Limb (tissue), 2 donors: ENCODE measurements around the gene NOS3.
A peak's percentile ranks its signal among the peaks of the same experiment; 100 is the strongest.

Experiments used
- DNase-seq, 2 donors: peaks; one replicate each; pipeline ENCODE4 v3.0.0-alpha.2; 2016; ENCODE audit errors: extremely low spot score in 2 of 2

NOS3 gene

GRCh38 chr7:150977382-150978125 is 13.3 kb upstream of the NOS3 start:
- DNase-seq = peak in 1 of 2 donors; percentile 62

DNA sequence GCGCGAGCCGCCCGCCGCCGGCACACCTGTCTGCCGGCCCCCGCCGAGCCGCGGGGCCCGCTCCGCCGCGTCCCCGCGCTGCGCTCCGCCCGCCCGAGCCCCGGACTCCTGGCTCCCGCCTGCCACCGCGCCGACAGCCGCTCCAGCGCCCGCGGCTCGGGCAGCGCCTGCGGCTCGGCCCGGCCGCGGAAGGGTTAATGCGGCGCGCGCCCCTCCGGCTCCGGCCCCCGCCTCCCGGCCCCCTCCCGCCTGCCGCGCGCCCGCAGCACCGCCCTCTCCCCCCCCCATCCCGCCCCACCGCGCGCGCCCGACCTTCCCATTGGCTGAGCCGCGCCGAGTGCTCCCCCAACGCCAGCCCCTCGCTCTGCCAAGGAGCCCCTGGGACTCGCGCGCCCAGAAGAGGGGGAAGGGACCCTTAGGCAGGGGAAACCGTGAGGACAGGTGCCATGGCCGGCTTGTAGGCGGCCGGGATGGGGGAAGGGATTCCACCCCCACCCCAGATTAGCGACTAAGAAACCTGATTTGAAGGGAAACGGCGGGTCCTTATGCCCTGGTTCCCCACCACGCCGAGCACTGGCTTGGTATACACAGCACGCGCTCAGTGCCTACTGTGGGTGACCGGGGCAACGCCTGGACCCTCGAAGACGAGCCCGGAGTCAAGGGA is 12.6 kb upstream of the NOS3 start, which contains the start of gene KCNH2:
Gene KCNH2 (minus strand): TSS at position 196 of the 664 bp plus-strand sequence. CDS start 408 bp downstream, outside the sequence.
- DNase-seq = peak; percentile 60 to 91

DNA sequence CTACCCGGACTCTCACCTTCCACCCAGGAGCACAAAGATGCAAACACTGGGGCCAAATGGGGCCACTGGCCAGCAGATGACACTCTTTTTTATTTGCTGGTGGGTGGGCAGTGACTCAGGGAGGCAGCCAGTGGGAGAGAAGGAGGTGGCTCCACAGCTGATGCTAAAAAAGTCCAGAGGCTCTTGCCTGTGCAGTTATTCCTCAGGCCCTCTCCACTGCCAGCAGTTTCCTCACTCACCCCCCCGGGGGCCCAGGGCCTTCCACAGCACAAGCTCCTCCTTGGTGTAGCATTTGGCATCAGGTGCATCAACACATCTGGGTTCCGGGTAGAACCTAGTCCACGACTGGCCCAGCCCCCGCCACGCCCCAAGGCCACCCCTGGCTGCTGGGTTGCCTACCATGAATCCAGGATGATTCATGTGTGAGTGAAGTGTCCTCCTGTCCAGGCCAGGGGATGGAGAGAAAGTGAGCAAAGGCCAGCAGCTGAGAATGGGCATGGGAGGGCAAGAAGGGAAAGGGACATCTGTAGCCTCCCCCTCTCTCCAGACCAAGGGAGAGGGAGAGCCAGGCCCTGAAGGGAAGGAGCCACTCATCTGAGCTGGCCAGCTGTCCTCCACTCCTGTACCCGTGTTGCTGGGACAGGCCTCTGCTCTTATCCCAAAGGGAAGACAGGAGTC is 11.0 kb upstream of the NOS3 start:
- DNase-seq = no peak

GRCh38 chr7:150980663-150981062 is 10.2 kb upstream of the NOS3 start:
- no peak for DNase-seq

GRCh38 chr7:150981644-150982043 is 9.2 kb upstream of the NOS3 start:
- DNase-seq = no peak

DNA sequence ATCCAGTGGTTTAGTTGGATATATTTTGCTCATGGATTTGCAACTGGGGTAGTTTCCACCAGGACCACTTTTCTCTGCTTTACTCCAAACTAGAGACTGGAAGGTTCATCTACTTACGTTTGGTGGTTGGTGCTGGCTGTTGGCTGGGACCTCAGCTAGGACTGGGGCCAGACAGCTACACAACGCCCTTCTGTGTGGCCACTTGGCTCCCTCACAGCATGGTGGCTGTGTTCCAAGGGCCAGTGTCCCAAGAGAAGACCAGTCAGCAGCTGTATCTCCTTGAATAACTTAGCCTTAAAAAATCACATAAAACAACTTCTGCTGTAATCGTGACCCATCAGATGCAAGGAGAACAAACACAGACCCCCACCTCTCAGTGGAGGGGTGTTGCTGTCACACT is 8.5 kb upstream of the NOS3 start:
- no peak for DNase-seq

DNA sequence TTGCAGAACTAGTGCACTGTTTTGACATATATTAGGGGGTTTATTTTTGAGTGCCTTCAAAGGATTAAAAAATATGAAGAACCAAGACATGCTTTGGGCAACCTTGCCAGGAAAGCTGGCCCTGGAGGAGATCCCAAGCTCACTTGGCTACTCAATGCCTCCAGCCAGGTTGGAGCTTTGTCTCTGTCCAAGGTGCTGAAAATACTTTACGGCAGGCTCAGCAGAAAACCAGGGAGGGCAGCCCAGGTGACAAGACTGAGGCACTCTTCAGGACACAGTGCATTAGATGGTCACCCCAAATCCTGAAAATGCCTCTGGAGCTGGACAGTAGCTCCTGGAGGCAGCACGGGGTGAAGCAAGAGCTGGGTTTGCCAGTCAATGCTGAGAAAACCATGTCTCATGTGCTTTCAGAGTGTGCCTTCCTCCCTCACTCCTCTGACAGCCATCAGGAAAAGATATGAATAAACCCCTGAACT is 6.9 kb upstream of the NOS3 start:
- no peak for DNase-seq

DNA sequence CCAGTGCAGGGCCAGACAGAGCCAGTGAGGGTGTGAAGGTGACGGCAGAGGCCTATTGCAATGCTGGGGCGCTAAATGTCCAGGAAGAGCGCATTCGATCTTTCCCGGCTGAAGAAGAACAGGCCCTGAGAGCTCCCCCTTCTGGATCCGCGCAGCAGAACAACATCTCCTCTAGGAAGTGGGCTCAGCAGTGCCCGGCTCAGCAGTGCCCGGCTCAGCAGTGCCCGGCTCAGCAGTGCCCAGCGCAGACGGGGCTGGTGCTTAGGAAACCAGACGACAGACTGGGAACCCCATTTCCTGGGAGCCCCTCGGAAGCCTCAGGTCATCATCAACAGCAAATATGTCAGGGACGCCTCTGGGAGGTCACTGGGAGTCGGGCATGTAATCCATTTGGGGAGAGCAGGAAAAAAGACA is 4.7 kb upstream of the NOS3 start:
- peak in 1 of 2 donors; percentile 78 for DNase-seq

GRCh38 chr7:150986556-150986955 is 4.3 kb upstream of the NOS3 start:
- DNase-seq = no peak

DNA sequence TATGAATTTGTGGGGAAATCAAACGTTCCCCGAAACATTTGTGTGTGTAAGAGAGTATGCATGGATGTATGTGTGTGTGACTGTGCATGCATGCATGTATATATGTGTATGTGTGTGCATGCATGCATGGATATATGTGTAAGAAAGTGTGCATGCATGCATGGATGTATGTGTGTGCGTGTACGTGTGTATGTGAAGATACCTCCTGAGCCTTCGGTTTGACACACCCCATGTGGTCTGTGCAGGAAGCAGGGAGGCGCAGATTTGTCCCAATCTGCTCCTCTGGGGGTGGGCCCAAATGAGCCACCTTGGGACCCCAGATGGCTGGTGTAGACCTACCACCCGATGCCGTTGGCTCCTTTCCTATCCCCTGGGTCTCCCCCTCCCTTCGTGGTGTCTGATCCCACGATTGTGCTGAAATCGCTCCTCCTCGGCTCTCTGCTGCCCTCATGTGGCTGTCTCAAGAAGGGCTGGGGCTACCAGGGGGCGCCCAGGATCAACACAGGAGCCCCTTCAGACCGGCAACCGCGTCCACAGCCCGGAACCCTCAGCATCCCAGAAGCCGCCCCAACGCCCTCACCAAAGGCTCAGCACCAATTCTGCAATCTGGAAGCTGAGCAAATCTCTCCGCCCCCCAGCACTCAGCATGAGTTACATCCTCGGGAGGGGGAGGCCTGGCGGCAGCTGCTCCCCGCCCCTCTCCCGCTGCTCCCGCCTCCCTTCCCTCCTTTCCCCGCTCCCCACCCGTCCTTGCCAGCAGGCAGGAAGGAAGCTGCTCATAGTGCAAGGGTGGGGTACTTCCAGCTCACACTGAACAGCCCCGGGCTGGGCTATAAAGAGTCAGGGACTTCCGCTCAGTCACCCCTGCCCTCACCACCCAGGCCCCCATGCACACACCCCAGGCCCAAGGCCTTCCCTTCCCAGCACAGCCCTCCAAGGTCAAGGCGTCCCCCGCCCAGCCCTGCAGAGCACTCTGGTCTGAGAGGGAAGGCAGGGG is 2.3 kb upstream of the NOS3 start:
- peak; percentile 56 to 90 for DNase-seq

DNA sequence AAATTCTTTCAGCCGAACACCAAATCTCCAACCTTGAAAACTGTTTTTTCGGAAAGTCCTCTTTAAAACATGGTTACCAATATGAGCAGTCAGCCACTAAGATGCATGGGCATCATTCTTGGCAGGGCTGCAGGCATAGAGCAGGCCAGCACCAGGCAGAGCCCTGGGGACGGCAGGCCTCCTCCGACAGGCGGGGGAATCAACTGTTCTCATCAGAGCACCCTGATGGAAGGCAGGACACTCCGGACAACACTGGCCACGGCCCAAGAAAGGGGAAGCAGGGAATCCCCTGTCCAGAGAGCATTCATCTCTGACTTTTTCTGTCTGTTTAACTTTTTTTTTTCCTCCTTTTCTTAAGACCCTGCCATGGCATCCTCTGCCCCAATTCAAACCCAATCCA is 1.4 kb upstream of the NOS3 start:
- no peak for DNase-seq

- no peak for DNase-seq
Observed at GRCh38 chr7:150992051-150992640, 1.3 kb downstream of the NOS3 start.

DNA sequence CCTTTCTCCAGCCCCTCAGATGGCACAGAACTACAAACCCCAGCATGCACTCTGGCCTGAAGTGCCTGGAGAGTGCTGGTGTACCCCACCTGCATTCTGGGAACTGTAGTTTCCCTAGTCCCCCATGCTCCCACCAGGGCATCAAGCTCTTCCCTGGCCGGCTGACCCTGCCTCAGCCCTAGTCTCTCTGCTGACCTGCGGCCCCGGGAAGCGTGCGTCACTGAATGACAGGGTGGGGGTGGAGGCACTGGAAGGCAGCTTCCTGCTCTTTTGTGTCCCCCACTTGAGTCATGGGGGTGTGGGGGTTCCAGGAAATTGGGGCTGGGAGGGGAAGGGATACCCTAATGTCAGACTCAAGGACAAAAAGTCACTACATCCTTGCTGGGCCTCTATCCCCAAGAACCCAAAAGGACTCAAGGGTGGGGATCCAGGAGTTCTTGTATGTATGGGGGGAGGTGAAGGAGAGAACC is 2.1 kb downstream of the NOS3 start:
- DNase-seq = no peak

- DNase-seq = no peak
Observed at GRCh38 chr7:150993511-150993910, 2.7 kb downstream of the NOS3 start.

DNA sequence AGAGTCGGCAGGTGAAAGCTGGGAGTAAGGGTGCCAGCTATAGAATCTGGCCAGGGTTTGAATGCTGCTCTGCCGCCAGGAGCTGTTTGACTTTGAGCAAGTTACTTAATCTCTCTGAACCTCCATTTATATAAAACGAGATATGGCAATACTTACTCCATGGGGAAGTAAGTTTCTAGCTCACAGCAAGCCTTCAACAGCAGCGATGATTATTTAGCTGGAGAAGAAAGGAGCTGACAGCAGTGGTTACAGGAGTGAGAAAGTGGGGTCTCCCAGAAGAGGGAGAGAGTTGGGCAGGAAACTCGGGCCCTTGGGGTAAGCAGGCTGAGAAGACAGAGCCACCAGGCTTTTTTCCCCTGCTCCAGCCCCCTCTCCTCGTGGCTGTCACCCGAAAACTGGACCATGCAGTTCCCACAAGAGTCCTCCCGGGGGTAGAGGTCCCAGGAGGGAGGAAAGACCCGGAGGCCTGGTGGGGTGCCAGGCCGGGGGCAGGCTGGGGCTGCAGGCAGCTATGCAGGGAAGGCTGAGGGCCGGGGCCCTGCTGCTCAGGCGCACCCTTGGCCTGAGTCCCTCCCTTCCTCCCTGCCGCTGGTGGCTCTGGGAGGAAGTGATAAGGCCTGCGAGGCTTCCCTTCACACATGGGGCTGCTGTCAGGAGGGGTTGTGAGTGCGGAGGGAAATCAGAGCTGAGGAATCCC is 3.5 kb downstream of the NOS3 start:
- DNase-seq = no peak

GRCh38 chr7:150994838-150995510 is 4.2 kb downstream of the NOS3 start:
- DNase-seq = no peak

- no peak for DNase-seq
Observed at GRCh38 chr7:150996376-150997074, 5.7 kb downstream of the NOS3 start.

GRCh38 chr7:150997075-150997511 is 6.3 kb downstream of the NOS3 start:
- DNase-seq = no peak

DNA sequence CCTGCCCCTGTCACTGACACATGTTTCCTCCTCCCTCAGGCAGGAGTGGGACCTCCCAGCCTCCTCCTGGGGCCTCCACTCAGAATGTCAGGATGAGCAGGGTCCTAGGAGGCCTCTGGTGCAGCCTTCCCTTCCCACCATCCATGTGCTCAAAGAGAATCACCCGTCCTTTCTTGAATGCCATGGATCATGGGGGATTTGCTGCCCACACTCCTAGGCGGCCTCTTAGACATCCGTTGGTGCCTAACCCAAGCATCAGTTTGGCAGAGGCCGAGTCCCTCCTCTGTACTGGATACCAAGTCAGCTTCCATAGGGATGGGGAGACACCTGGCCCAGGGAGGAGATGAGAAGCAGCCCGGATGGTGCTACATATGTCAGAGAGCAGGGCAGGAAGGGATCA is 7.0 kb downstream of the NOS3 start:
- DNase-seq = no peak
